ENCODE results near the gene SH3RF1. TPM values are rescaled to one million over a fixed set of nuclear protein-coding genes. Genes with fewer than 3 reads are reported as not detected.

Gene SH3RF1
- total RNA-seq, 1 experiment from 2014 or later = 59.5 TPM

DNA sequence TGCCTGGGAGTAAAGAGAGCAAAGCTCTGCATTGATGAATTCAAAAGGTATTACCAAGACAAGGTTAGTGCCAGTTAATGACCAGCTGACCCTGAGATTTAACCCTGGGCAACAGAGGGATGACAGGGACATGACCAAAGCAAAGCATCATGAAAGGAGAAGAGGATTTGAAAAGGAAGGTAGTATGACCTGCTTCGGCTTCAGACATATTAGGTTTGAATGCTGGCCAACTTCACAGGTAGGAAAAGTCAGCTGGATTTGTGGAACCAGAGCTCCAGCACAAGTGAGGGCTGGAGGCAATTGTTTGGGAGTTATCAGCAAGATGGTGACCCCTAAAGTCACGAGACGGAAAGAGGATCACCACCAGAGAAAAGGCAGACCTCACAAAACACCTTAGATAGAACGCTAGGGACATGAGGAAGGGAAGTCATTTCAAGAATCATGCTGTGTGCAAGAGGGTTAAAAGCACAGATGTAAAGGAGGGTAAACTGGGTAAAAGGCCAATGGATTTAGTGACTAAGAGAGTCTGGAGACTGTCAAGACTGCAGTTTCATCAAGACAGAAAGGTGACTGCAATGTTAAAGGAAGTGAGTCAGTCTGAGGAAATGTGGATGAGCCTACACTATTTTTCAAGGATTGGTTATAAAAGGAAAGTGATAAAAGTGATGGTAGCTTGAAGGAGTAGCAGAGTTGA, 45.6 kb downstream of the SH3RF1 start:
- CTCF ChIA-PET = no interaction called here
- H3K36me3 ChIP-seq (ENCODE audit: control insufficient read depth in 1 of 2, insufficient read depth in 2 of 2, low read length in 2 of 2) = 0 out of 4 replicates have a peak, but pooled peaks cover 0 to 4% of the 10 kb centered on the region in 2 experiments
- no peaks in the 10 kb centered on the region for H3K9me3 ChIP-seq (ENCODE audit: control insufficient read depth in 1 of 2, insufficient read depth in 1 of 2, low read depth in 1 of 2, low read length in 2 of 2)
- BruUV-seq (replicated peaks) = TSS peak; percentile 62
- peak; percentile 68 for ATAC-seq
- peak; percentile 93 for DNase-seq (ENCODE audit: low read depth, low spot score)
- H3K9me2 ChIP-seq (ENCODE audit: insufficient read depth) = no peaks in the 10 kb centered on the region
- peaks cover 65 to 83% of the 10 kb centered on the region in 2 experiments for H3K4me1 ChIP-seq (ENCODE audit: control insufficient read depth in 1 of 2, insufficient read depth in 2 of 2, low read length in 2 of 2)
- no peaks in the 10 kb centered on the region for H3K27me3 ChIP-seq (ENCODE audit: insufficient read depth, low read length)
- H3K9ac ChIP-seq (ENCODE audit: low read length) = peak overlapping the region; percentile 48
- H2AFZ ChIP-seq (ENCODE audit: low read depth, low read length, poor library complexity, severe bottlenecking) = no peak overlapping the region
- H3K4me2 ChIP-seq (ENCODE audit: low read length) = peak overlapping the region; percentile 77
- H4K20me1 ChIP-seq (ENCODE audit: insufficient read depth) = no peaks in the 10 kb centered on the region
- H3K79me2 ChIP-seq (ENCODE audit: insufficient read depth, low read length) = peaks cover 83% of the 10 kb centered on the region
- RAD21 ChIA-PET (ENCODE audit: low non-redundant PET in 1 of 2, low total read pairs in 2 of 2, uncharacterized antibody in 2 of 2, unreplicated experiment in 2 of 2) = interaction anchor here (0.6 to 1.9 kb wide), 2 partner anchors 155 to 215 kb away, joined by 3 to 4 read pairs; partner anchors contain the start of gene CBR4 (in 1 of the 2)
- intact Hi-C loops (cut with micrococcal nuclease) = no loop called here
- H3K27ac ChIP-seq (ENCODE audit: low read depth, low read length) = peak overlapping the region; percentile 95
- POLR2A ChIA-PET = interaction anchor here (0.7 to 2.7 kb wide), 3 partner anchors 9 to 110 kb away, joined by 3 to 11 read pairs (median 6); no protein-coding TSS in a partner anchor
- peak overlapping the region; percentile 0 to 45; a peak in 3 of 4 replicates for H3K4me3 ChIP-seq (replicated peaks in 1 of 2; ENCODE audit: low read depth in 1 of 2, low read length in 2 of 2)
- no peak for TF ChIP-seq POLR2A (IDR thresholded peaks at IDR 0.05; ENCODE audit: borderline replicate concordance, extremely low read depth, insufficient read depth, insufficient read length)
- TF ChIP-seq TCF7L2 (IDR thresholded peaks at IDR 0.05; ENCODE audit: borderline replicate concordance, extremely low read depth, insufficient read depth, insufficient read length) = peak; percentile 72
- TF ChIP-seq SIN3A (IDR thresholded peaks at IDR 0.05; ENCODE audit: low read depth) = peak; percentile 93
- TF ChIP-seq CBX3 (IDR thresholded peaks at IDR 0.05; ENCODE audit: low read depth) = peak; percentile 87
- peak; percentile 97 for TF ChIP-seq JUND (IDR thresholded peaks at IDR 0.05)
- TF ChIP-seq FOSL1 (IDR thresholded peaks at IDR 0.05; ENCODE audit: low read depth) = peak; percentile 94
- TF ChIP-seq, protein P1, sequence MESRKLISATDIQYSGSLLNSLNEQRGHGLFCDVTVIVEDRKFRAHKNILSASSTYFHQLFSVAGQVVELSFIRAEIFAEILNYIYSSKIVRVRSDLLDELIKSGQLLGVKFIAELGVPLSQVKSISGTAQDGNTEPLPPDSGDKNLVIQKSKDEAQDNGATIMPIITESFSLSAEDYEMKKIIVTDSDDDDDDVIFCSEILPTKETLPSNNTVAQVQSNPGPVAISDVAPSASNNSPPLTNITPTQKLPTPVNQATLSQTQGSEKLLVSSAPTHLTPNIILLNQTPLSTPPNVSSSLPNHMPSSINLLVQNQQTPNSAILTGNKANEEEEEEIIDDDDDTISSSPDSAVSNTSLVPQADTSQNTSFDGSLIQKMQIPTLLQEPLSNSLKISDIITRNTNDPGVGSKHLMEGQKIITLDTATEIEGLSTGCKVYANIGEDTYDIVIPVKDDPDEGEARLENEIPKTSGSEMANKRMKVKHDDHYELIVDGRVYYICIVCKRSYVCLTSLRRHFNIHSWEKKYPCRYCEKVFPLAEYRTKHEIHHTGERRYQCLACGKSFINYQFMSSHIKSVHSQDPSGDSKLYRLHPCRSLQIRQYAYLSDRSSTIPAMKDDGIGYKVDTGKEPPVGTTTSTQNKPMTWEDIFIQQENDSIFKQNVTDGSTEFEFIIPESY (IDR thresholded peaks at IDR 0.05; ENCODE audit: extremely low read depth, insufficient replicate concordance, low read length) = no peak
- no peak for TF ChIP-seq ZNF274 (IDR thresholded peaks at IDR 0.05; ENCODE audit: low read depth, low read length)
- peak; percentile 76 for TF ChIP-seq SRF (IDR thresholded peaks at IDR 0.05; ENCODE audit: low read depth)
- TF ChIP-seq, protein P2, sequence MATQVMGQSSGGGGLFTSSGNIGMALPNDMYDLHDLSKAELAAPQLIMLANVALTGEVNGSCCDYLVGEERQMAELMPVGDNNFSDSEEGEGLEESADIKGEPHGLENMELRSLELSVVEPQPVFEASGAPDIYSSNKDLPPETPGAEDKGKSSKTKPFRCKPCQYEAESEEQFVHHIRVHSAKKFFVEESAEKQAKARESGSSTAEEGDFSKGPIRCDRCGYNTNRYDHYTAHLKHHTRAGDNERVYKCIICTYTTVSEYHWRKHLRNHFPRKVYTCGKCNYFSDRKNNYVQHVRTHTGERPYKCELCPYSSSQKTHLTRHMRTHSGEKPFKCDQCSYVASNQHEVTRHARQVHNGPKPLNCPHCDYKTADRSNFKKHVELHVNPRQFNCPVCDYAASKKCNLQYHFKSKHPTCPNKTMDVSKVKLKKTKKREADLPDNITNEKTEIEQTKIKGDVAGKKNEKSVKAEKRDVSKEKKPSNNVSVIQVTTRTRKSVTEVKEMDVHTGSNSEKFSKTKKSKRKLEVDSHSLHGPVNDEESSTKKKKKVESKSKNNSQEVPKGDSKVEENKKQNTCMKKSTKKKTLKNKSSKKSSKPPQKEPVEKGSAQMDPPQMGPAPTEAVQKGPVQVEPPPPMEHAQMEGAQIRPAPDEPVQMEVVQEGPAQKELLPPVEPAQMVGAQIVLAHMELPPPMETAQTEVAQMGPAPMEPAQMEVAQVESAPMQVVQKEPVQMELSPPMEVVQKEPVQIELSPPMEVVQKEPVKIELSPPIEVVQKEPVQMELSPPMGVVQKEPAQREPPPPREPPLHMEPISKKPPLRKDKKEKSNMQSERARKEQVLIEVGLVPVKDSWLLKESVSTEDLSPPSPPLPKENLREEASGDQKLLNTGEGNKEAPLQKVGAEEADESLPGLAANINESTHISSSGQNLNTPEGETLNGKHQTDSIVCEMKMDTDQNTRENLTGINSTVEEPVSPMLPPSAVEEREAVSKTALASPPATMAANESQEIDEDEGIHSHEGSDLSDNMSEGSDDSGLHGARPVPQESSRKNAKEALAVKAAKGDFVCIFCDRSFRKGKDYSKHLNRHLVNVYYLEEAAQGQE (IDR thresholded peaks at IDR 0.05; ENCODE audit: low read depth) = no peak
- TF ChIP-seq, protein P3, sequence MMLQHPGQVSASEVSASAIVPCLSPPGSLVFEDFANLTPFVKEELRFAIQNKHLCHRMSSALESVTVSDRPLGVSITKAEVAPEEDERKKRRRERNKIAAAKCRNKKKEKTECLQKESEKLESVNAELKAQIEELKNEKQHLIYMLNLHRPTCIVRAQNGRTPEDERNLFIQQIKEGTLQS (IDR thresholded peaks at IDR 0.05) = peak; percentile 77; the same call in 1 of the 2 replicates
- no peak for TF ChIP-seq ELF1 (IDR thresholded peaks at IDR 0.05; ENCODE audit: borderline replicate concordance, low read depth)
- peak; percentile 36; the same call in 1 of the 2 replicates for TF ChIP-seq RAD21 (IDR thresholded peaks at IDR 0.05; ENCODE audit: low read depth)
- TF ChIP-seq, protein P4, sequence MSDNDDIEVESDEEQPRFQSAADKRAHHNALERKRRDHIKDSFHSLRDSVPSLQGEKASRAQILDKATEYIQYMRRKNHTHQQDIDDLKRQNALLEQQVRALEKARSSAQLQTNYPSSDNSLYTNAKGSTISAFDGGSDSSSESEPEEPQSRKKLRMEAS (IDR thresholded peaks at IDR 0.05) = peak; percentile 82
- TF ChIP-seq YY1 (IDR thresholded peaks at IDR 0.05; ENCODE audit: extremely low read depth, insufficient replicate concordance, low read depth, low read length) = no peak
- TF ChIP-seq CEBPB (IDR thresholded peaks at IDR 0.05; ENCODE audit: low read depth) = peak; percentile 90
- no peak; the same call in 1 of the 2 replicates for TF ChIP-seq EGR1 (IDR thresholded peaks at IDR 0.05; ENCODE audit: low read depth)
- TF ChIP-seq EZH2phosphoT487 (IDR thresholded peaks at IDR 0.05; ENCODE audit: borderline replicate concordance) = no peak
- peak; percentile 49; the same call in 1 of the 2 replicates for TF ChIP-seq POLR2AphosphoS5 (IDR thresholded peaks at IDR 0.05; ENCODE audit: low read depth, low read length)
- TF ChIP-seq ZFX (IDR thresholded peaks at IDR 0.05) = no peak
